Smooth muscle cell (in vitro differentiated cells): ENCODE measurements around the gene HTD2. TPM values are rescaled to one million over a fixed set of nuclear protein-coding genes. Genes with fewer than 3 reads are reported as not detected.

Experiments used
- DNase-seq: peaks from one replicate; lab custom pipeline; 2025; ENCODE audit not compliant: unreplicated experiment; lab: John Stamatoyannopoulos, UW
- H2AFZ ChIP-seq: fragments of 200-600 bp; sonication (generic); 2 replicates; pipeline ENCODE4 v1.6.0; 2016; ENCODE audit warnings: antibody characterized with exemption, low read depth, mild to moderate bottlenecking
- H3F3A ChIP-seq: fragments of 200-600 bp; sonication (generic); 2 replicates; pipeline ENCODE4 v1.6.0; 2017; ENCODE audit warnings: antibody characterized with exemption, low read depth
- H3K27ac ChIP-seq: fragments of 200-600 bp; sonication (generic); 2 replicates; pipeline ENCODE4 v1.5.1; 2016; ENCODE audit warnings: low read depth, mild to moderate bottlenecking
- H3K27me3 ChIP-seq: fragments of 200-600 bp; sonication (generic); 2 replicates; pipeline ENCODE4 v1.6.1; 2016; ENCODE audit warnings: low read depth, mild to moderate bottlenecking
- H3K36me3 ChIP-seq: fragments of 200-600 bp; sonication (generic); 2 replicates; pipeline ENCODE4 v1.5.1; 2016; ENCODE audit warnings: low read depth
- H3K4me1 ChIP-seq: fragments of 200-600 bp; sonication (generic); 2 replicates; pipeline ENCODE4 v1.5.1; 2016; ENCODE audit warnings: low read depth
- H3K4me2 ChIP-seq: fragments of 200-600 bp; sonication (generic); 2 replicates; pipeline ENCODE4 v1.6.0; 2016; ENCODE audit warnings: mild to moderate bottlenecking
- H3K4me3 ChIP-seq: fragments of 200-600 bp; sonication (generic); 2 replicates; pipeline ENCODE4 v1.5.1; 2016; ENCODE audit warnings: mild to moderate bottlenecking
- H3K79me2 ChIP-seq: fragments of 200-600 bp; sonication (generic); 2 replicates; pipeline ENCODE4 v1.6.0; 2016; ENCODE audit warnings: low read depth, mild to moderate bottlenecking
- H3K9ac ChIP-seq: fragments of 200-600 bp; sonication (generic); 2 replicates; pipeline ENCODE4 v1.6.0; 2016; ENCODE audit warnings: low read depth
- H3K9me3 ChIP-seq: fragments of 200-600 bp; sonication (generic); replicated peaks from 2 replicates; pipeline ENCODE4 v1.5.1; 2016; ENCODE audit warnings: low read depth
- H4K20me1 ChIP-seq: fragments of 200-600 bp; sonication (generic); 2 replicates; pipeline ENCODE4 v1.6.0; 2016; ENCODE audit warnings: low read depth
- CTCF ChIP-seq: fragments of 200-600 bp; sonication (generic); IDR thresholded peaks from 2 replicates; pipeline ENCODE4 v1.5.1; 2017; ENCODE audit warnings: borderline replicate concordance, mild to moderate bottlenecking, antibody characterized with exemption; ENCODE audit not compliant: insufficient read depth, poor library complexity, severe bottlenecking
- WGBS: methylation state at CpG from one replicate; pipeline ENCODE4 v1.1.7; 2016; ENCODE audit warnings: low lambda C conversion rate; 5-methylcytosine and 5-hydroxymethylcytosine counted together
- polyA plus RNA-seq: library from polyadenylated mRNA; unstranded; fragments of >200 nt; fragmentation: Nextera tagmentation; extraction: Ambion mirVana; gene quantifications from 2 replicates; pipeline ENCODE4 v1.2.1, GENCODE V29; 2016
- small RNA-seq: library from RNA; depleted of rRNA; stranded (forward); fragments of <200 nt; gene quantifications from one replicate; pipeline ENCODE3, GENCODE V24; 2014
- total RNA-seq: library from RNA; depleted of rRNA; stranded (reverse); fragments of >200 nt; gene quantifications from 2 replicates; pipeline ENCODE4 v1.2.3, GENCODE V29; 2014

Gene HTD2
- total and polyA plus RNA-seq, 2 experiments from 2014 or later, result 19.6 to 19.7 TPM

GRCh38 chr3:58366699-58367098 lies 60.4 kb downstream of the HTD2 start:
- peaks cover 31% of the 10 kb centered on the region for H4K20me1 ChIP-seq
- H3K27ac ChIP-seq, result no peak overlapping the region
- peaks cover 5% of the 10 kb centered on the region for H3K4me1 ChIP-seq
- DNase-seq, result no peak
- H3K9ac ChIP-seq, result no peak overlapping the region
- H3K27me3 ChIP-seq, result no peaks in the 10 kb centered on the region
- H3K36me3 ChIP-seq, result no peaks in the 10 kb centered on the region
- H3K9me3 ChIP-seq, result no peaks in the 10 kb centered on the region
- 17% methylated on average over 1 of the region's 1 CpG for WGBS
- H3F3A ChIP-seq, result no peaks in the 10 kb centered on the region
- H3K4me3 ChIP-seq, result no peak overlapping the region
- no peak overlapping the region for H2AFZ ChIP-seq
- H3K79me2 ChIP-seq, result peaks cover 48% of the 10 kb centered on the region
- H3K4me2 ChIP-seq, result no peak overlapping the region
- TF ChIP-seq CTCF, result no peak

- no peak overlapping the region for H3K4me2 ChIP-seq
Observed at GRCh38 chr3:58369038-58369437, 62.7 kb downstream of the HTD2 start.

More at GRCh38 chr3:58369038-58369437, 62.7 kb downstream of the HTD2 start:
- 95% methylated on average over 1 of the region's 1 CpG for WGBS
- Histone ChIP-seq H3K4me3 (no peak overlapping the region), H3K36me3 (no peaks in the 10 kb centered on the region), H3K4me1 (peaks cover 5% of the 10 kb centered on the region), H3K9me3 (no peaks in the 10 kb centered on the region), H3K27me3 (no peaks in the 10 kb centered on the region), H3K9ac (no peak overlapping the region), H4K20me1 (peaks cover 26% of the 10 kb centered on the region), H2AFZ (no peak overlapping the region), H3K79me2 (peaks cover 26% of the 10 kb centered on the region), H3F3A (no peaks in the 10 kb centered on the region), H3K27ac (no peak overlapping the region)
- no peak for DNase-seq
- TF ChIP-seq CTCF, result no peak

Small RNA genes lying within 50 kb of the gene (small RNA-seq; reads per million reads assigned to genes)
- 0.18 reads per million for gene AC098479.1

Other genes starting within 250 kb of the HTD2 start
- gene DNASE1L3, start 95.5 kb upstream of the HTD2 start, total RNA-seq, result 0.63 TPM in 1 of 2 replicates, not detected in the other
- gene DNASE1L3, start 95.5 kb upstream of the HTD2 start, polyA plus RNA-seq, result 1.1 and 2.0 TPM in 2 replicates
- 5.6 and 7.1 TPM in 2 replicates for gene ABHD6, start 68.7 kb upstream of the HTD2 start, total RNA-seq
- gene ABHD6, start 68.7 kb upstream of the HTD2 start, polyA plus RNA-seq, result 3.9 and 8.8 TPM in 2 replicates
- 10.4 and 17.4 TPM in 2 replicates for gene RPP14, start 275 bp upstream of the HTD2 start, total RNA-seq
- gene RPP14, start 275 bp upstream of the HTD2 start, polyA plus RNA-seq, result 7.7 and 9.8 TPM in 2 replicates
- 30.5 and 33.3 TPM in 2 replicates for gene PXK, start 26.4 kb downstream of the HTD2 start, total RNA-seq
- gene PXK, start 26.4 kb downstream of the HTD2 start, polyA plus RNA-seq, result 23.8 and 25.1 TPM in 2 replicates
- 123 and 134 TPM in 2 replicates for gene PDHB, start 127.3 kb downstream of the HTD2 start, total RNA-seq
- gene PDHB, start 127.3 kb downstream of the HTD2 start, polyA plus RNA-seq, result 122 and 128 TPM in 2 replicates
- gene KCTD6, start 185.6 kb downstream of the HTD2 start, total RNA-seq, result 21.4 and 29.3 TPM in 2 replicates
- 18.5 and 20.9 TPM in 2 replicates for gene KCTD6, start 185.6 kb downstream of the HTD2 start, polyA plus RNA-seq
- gene ACOX2, start 230.7 kb downstream of the HTD2 start, total RNA-seq, result 4.6 and 8.5 TPM in 2 replicates
- 7.5 and 13.2 TPM in 2 replicates for gene ACOX2, start 230.7 kb downstream of the HTD2 start, polyA plus RNA-seq